ENCODE data around the gene TAGAP. TPM values are rescaled to one million over a fixed set of nuclear protein-coding genes. Genes with fewer than 3 reads are reported as not detected.

TAGAP gene
- total RNA-seq, 2 experiments from 2014 or later, result 245 to 261 TPM

DNA sequence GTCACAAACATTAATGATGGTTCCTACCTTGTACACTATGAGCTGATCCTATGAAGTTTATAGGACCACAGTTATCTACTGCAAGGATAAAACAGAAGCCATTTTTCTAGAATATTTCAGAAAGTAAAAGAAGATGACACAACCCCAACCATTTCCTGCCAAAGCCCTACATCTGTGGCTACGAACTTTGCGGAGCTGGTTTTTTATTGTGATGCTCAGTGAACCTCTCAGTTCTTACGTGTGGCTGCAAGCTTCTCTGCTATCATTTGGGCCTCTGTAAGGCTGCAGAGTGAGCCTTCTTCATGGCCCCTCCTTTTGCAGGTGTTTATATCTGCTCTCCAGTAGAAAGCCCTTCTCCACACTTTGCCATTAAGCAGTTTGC is 17.8 kb upstream of the TAGAP start:
- Histone ChIP-seq H3K27ac (ENCODE audit: low read depth in 1 of 2, low read length in 2 of 2) (peak overlapping the region; percentile 84 to 90), H3K27me3 (ENCODE audit: control insufficient read depth in 1 of 2, insufficient read depth in 2 of 2, low read length in 2 of 2) (no peaks in the 10 kb centered on the region), H3K4me1 (ENCODE audit: insufficient read depth, low read length) (peaks cover 63% of the 10 kb centered on the region), H3K36me3 (ENCODE audit: insufficient read depth, low read length) (no peaks in the 10 kb centered on the region), H3K9me3 (ENCODE audit: control insufficient read depth in 1 of 2, insufficient read depth in 1 of 2, low read length in 2 of 2) (no peaks in the 10 kb centered on the region), H3K4me3 (ENCODE audit: low read length) (peak overlapping the region; percentile 17)
- Mint-ChIP-seq H3K27me3 (no peaks in the 10 kb centered on the region), H3K27ac (peak overlapping the region; percentile 96), H3K36me3 (ENCODE audit: low read depth) (no peaks in the 10 kb centered on the region), H3K4me1 (ENCODE audit: low read depth) (peaks cover 86% of the 10 kb centered on the region), H3K4me3 (peak overlapping the region; percentile 67), H3K9me3 (no peaks in the 10 kb centered on the region)
- ChIA-PET POLR2A (interaction anchor here (0.9 to 6.7 kb wide), 17 partner anchors 8 to 273 kb away, joined by 3 to 146 read pairs (median 9); partner anchors contain the start of genes RSPH3 and TAGAP), CTCF (interaction anchor here (0.8 to 4.4 kb wide), 6 partner anchors 12 to 72 kb away, joined by 3 to 17 read pairs (median 4); partner anchors contain the start of gene TAGAP)
- ATAC-seq (ENCODE audit: poor library complexity) (peak; percentile 89), DNase-seq (peak in 13 of 14 experiments; percentile 27 to 90 (median 56))
- intact Hi-C loops (cut with DNase I, micrococcal nuclease), result loop anchor here in 1 of 2 experiments (1.0 kb wide), 2 partner anchors 17 to 36 kb away; no protein-coding TSS in a partner anchor
- TF ChIP-seq, protein P1, sequence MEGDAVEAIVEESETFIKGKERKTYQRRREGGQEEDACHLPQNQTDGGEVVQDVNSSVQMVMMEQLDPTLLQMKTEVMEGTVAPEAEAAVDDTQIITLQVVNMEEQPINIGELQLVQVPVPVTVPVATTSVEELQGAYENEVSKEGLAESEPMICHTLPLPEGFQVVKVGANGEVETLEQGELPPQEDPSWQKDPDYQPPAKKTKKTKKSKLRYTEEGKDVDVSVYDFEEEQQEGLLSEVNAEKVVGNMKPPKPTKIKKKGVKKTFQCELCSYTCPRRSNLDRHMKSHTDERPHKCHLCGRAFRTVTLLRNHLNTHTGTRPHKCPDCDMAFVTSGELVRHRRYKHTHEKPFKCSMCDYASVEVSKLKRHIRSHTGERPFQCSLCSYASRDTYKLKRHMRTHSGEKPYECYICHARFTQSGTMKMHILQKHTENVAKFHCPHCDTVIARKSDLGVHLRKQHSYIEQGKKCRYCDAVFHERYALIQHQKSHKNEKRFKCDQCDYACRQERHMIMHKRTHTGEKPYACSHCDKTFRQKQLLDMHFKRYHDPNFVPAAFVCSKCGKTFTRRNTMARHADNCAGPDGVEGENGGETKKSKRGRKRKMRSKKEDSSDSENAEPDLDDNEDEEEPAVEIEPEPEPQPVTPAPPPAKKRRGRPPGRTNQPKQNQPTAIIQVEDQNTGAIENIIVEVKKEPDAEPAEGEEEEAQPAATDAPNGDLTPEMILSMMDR (IDR thresholded peaks at IDR 0.05), result no peak

DNA sequence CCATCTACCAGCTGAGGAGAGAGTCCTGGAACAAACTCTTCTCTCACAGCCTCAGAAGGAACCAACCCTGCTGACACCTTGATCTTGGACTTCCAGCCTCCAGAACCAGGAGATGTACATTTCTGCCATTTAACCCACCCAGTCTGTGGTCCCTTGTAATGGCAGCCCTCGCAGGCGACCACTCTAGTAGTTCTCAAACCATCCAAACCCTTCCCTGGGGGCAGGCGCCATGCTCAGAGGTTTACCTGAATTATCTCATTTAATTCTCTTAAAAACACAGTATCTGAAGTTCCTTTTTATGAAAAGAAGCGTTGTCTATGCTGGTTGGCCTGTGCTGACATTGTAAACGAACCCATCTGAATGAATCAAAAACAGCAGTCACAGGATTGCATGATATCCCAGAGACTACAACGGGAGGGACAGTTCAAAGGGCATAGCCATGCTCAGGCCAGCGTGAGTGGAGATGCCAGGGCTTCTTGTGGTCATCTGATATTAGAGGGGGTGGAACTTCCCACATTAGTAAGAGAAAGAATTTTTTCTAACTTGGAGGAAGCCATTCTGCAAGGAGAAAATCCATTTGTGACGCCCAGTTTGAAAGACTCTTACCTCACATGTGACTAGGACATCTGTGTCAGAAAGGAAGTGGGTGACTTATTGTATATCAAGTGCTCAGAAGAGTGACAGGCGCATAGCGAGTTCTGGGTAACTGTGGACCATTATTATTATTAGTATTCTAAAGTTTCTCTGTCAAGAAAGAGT is 17.2 kb upstream of the TAGAP start:
- ATAC-seq (ENCODE audit: poor library complexity), result peak; percentile 82
- H3K4me1 ChIP-seq (ENCODE audit: insufficient read depth, low read length), result peaks cover 63% of the 10 kb centered on the region
- H3K4me3 ChIP-seq (ENCODE audit: low read length), result peak overlapping the region; percentile 17
- H3K27ac ChIP-seq (ENCODE audit: low read depth in 1 of 2, low read length in 2 of 2), result peak overlapping the region; percentile 84 to 90
- H3K27me3 ChIP-seq (ENCODE audit: control insufficient read depth in 1 of 2, insufficient read depth in 2 of 2, low read length in 2 of 2), result no peaks in the 10 kb centered on the region
- Mint-ChIP-seq H3K9me3 (no peaks in the 10 kb centered on the region), H3K27ac (peak overlapping the region; percentile 96), H3K27me3 (no peaks in the 10 kb centered on the region), H3K4me1 (ENCODE audit: low read depth) (peaks cover 89% of the 10 kb centered on the region), H3K4me3 (peak overlapping the region; percentile 67), H3K36me3 (ENCODE audit: low read depth) (no peaks in the 10 kb centered on the region)
- H3K9me3 ChIP-seq (ENCODE audit: control insufficient read depth in 1 of 2, insufficient read depth in 1 of 2, low read length in 2 of 2), result no peaks in the 10 kb centered on the region
- TF ChIP-seq, protein P1 (IDR thresholded peaks at IDR 0.05), result no peak
- POLR2A ChIA-PET, result interaction anchor here (0.9 to 6.7 kb wide), 16 partner anchors 8 to 272 kb away, joined by 3 to 146 read pairs (median 8); partner anchors contain the start of gene TAGAP
- intact Hi-C loops (cut with DNase I, micrococcal nuclease), result loop anchor here (1.0 to 2.0 kb wide), 3 partner anchors 15 to 36 kb away; no protein-coding TSS in a partner anchor
- H3K36me3 ChIP-seq (ENCODE audit: insufficient read depth, low read length), result no peaks in the 10 kb centered on the region
- CTCF ChIA-PET, result interaction anchor here (0.8 to 4.4 kb wide), 5 partner anchors 13 to 42 kb away, joined by 3 to 17 read pairs (median 5); partner anchors contain the start of gene TAGAP
- peak in 5 of 14 experiments; percentile 31 to 90 (median 79) for DNase-seq

DNA sequence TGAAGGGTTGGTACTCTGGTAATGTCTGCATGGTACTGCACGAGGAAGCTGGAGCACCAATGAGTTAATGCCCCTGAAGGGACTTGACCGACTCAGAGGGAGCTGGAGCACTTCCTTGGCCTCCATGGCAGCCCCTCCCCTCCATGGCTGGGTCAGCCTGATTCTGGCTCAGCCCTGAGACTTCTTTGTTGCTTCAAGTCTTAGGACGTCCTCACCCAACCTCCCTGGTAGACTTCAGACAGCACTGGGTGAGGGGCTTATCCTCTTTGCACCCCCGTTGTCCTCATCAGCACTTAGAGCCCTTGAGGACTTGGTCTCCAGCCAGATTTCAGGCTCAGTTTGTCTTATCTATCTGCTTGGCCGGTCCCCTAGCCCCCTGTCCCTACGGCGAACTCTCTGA is 16.4 kb upstream of the TAGAP start:
- Histone ChIP-seq H3K4me1 (ENCODE audit: insufficient read depth, low read length) (peaks cover 71% of the 10 kb centered on the region), H3K27ac (ENCODE audit: low read depth in 1 of 2, low read length in 2 of 2) (peak overlapping the region; percentile 84 to 90), H3K27me3 (ENCODE audit: control insufficient read depth in 1 of 2, insufficient read depth in 2 of 2, low read length in 2 of 2) (no peaks in the 10 kb centered on the region), H3K4me3 (ENCODE audit: low read length) (no peak overlapping the region), H3K36me3 (ENCODE audit: insufficient read depth, low read length) (no peaks in the 10 kb centered on the region), H3K9me3 (ENCODE audit: control insufficient read depth in 1 of 2, insufficient read depth in 1 of 2, low read length in 2 of 2) (no peaks in the 10 kb centered on the region)
- Mint-ChIP-seq H3K27me3 (no peaks in the 10 kb centered on the region), H3K4me1 (ENCODE audit: low read depth) (peaks cover 89% of the 10 kb centered on the region), H3K36me3 (ENCODE audit: low read depth) (no peaks in the 10 kb centered on the region), H3K9me3 (no peaks in the 10 kb centered on the region), H3K27ac (peak overlapping the region; percentile 96), H3K4me3 (no peak overlapping the region)
- TF ChIP-seq, protein P1 (IDR thresholded peaks at IDR 0.05), result no peak
- ChIA-PET POLR2A (interaction anchor here (6.7 kb wide), 1 partner anchor 18 kb away, joined by 146 read pairs; the partner anchor contains the start of gene TAGAP), CTCF (no interaction called here)
- no peak for DNase-seq
- ATAC-seq (ENCODE audit: poor library complexity), result no peak
- intact Hi-C loops (cut with DNase I, micrococcal nuclease), result loop anchor here in 1 of 2 experiments (2.0 kb wide), 1 partner anchor 14 kb away; no protein-coding TSS in a partner anchor

Data from CD4-positive, alpha-beta T cell (primary cell).